SK-N-DZ (cell line): ENCODE results near the gene RNF126.

Source experiments
- DNase-seq: peaks from one replicate; pipeline ENCODE4 v3.0.0-alpha.2; 2015; ENCODE audit warnings: low spot score

The RNF126 gene

DNA sequence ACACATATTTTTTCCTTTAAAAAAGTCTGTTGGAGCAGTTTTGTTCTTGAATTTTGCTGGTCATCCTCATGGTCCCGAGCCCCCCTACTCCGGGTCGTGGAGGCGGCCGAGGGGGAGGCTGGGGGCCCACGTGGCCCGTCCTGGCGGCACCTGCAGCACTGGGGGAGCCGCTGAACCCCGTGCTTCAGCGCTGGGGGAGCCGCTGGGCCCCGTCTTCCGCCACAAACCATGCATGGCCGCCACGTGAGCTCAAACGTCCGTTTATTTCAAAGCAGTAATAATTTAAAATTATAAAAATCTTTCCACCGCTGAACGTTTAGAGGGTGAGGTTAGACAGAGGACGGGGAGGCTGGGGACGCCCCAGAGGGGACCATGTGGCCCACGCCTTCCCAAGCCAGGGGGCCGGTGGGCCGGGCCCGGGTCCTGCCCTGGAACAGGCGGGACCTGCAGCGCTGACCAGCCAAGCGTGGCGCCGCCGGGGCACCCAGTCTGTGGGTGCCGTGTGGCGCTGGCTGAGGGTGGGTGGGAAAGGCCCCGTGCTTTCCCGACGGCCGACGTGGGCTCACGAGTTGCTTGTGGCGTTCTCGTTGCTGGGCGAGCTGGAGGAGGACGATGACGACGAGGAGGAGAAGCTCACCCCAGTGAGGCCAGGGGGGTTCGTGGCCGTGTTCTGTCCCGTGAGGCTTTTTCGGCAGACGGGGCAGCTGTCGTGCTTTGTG lies 15.3 kb downstream of the RNF126 start:
- DNase-seq = no peak

DNA sequence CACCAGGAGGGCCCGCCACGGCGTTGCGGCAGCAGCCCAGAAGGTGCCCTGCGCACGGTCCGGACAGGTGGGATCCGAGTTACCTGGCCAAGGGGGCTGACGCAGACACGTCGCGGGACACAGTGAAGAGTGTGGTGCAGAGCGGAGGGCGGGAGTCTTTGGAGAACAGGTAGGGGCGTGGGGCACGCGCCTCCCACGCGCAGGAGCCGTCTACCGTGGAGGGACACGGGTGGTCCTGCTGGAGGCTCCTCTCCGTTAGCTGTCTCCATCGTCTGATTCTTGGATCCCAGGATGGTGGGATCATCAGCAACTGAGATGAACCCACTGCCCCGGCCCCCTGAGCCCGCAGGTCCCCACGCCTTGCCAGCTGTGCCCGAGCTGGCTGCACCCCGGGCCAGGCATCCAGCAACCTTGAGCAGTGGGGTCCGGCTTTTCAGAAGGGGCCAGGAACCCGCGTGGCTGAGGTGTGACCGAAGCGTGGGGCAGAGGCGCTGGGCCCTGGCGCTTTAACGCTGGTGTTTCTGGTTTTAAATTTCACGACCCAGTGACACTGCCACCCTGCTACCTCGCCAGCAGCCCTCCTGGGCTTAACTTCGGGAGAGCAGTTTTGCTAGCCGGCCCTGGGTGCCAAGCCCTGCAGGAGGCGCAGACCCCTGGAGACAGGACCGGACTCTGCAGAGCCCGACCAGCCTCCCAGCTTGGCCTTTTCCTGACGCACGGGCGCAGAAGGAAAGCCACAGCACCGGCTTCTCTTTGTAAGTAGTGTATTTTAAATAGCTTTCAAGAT lies 16.0 kb downstream of the RNF126 start:
- no peak for DNase-seq

DNA sequence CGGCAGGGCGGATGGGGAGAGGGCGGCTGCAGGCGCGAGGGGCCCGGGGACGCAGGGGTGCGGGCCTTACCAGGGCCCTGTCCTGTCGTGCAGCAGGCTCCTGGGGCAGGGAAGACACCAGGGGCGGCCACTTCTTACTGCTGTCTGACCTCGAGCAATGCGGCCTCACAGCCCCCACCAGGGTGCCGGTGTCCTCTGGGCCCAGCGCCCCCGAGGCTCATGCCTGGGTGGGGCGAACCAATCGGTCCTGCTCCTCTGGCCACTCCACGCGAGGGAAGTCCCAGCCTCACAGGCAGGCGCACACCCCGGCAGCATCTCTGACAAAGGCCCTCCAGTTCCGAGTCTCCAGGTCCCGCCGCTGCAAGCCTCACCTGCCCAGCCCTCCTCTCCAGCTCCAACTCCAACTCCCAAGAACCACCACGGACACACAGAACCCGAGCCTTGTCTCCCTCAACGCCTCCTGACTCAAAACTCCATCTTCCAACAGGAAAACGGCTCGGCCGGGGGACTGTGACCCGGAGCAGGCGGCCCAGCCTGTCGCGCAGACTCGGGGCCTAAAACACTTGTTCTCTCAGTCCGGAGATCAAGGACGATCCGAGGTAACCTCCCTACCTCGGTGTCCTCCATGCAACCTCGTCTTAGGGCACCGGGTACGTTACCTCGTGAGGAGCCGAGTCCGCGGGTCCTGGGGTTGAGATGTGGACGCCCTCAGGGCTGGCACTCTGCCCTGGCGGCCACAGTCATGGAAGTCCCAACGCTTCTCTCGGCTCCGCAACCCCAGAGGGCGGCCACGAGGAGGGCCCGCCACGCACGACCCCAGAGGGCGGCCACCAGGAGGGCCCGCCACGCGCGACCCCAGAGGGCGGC lies 16.9 kb downstream of the RNF126 start:
- DNase-seq = no peak

- no peak for DNase-seq
Measured at GRCh38 chr19:644789-645188, 18.2 kb downstream of the RNF126 start.

DNA sequence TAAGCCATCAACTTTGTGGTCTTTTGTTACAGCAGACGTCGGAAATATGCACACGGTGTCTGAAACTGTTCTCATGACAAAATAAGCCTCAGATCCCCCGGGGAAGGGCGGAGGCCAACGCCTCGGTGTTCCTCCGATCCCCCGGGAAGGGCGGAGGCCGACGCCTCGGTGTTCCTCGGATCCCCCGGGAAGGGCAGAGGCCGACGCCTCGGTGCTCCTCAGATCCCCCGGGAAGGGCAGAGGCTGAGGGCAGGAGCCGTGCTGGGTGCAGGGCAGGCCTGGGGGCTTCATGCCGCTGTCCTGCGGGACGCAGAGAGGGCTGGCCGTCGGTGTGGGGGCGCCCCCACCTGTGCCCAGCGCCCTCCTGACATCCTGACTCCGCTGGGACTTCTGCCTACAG lies 18.7 kb downstream of the RNF126 start:
- DNase-seq = no peak

- no peak for DNase-seq
Measured at GRCh38 chr19:643736-644135, 19.3 kb downstream of the RNF126 start.

DNA sequence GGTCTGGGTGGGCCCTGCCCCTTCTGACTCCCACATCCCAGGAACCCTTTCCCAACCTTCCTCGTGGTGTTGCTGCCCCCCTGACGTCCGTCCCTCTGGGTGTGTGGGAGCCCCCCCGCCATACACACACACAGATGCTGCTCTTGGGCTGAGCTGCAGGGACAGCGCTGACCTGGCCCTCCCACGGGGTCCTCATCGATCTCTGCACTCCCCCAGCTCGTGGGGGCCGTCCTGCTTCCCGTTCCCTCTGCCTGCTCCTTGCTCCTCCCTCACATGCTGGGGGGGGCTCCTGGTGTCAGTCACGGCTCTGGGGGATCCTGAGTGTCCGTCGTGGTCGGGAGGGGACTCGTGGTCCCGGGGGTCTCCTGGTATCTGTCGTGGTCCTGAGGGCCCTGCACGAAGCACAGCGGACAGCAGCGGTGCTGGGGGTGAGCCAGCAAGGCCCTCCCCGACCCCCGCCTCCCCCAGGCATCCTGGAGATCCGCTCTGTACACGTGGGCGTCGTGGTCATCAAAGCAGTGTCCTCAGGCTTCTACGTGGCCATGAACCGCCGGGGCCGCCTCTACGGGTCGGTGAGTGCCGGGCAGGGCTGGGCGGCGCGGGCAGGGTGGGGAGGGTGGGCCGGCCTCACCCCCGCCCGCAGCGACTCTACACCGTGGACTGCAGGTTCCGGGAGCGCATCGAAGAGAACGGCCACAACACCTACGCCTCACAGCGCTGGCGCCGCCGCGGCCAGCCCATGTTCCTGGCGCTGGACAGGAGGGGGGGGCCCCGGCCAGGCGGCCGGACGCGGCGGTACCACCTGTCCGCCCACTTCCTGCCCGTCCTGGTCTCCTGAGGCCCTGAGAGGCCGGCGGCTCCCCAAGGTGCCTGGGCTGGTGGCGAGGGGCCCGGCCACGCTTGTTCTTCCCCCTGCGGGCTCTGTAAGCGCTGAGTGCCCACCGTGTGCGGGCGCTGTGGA lies 20.0 kb downstream of the RNF126 start:
- no peak for DNase-seq

DNA sequence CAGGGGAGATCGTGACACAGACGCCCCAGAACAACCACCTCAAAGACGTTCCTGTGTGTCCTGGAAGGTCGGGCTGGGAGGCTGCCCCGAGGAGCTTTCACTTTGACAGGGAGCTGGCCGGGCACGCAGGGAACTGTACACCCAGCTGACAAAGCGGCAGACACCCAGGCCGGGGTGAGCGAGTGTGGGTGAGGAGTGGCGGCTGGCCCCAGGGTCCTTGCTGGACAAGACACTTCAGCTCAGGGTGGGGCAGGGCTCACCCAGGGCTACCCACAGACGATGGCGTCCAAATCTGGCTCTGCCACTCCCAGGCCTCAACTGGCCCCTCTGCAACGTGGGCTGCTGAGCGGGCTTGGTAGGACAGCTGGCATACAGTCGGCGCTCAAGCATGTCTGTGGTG lies 21.3 kb downstream of the RNF126 start:
- DNase-seq = no peak

DNA sequence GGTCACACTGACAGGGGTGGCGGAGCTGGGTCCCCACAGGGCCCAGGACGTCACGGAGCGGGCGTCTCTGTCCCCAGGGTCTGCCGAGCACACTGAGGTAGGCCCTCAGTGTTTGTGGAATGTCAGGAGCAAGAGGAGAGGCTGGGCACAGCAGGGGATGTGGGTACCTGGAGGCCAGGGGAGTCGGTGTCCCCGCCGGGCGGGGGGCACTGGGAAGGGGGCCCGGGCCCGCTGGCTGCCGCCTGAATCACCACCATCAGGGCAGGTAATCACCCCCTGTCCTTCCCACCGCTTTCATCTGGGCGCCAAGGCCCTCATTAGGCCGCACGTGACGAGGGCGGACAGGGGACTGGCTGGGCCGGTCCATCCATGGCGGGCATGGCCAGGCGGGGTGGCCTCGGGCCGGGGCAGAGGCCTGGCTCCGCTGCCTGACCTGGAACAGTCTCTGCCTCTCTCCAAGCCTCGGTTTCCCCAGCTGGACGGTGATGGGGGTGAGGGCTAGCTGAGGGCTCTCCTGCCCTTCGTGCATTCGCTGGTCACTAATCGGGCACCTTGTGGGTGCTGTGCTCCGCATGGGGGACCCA lies 22.3 kb downstream of the RNF126 start:
- DNase-seq = no peak

- DNase-seq = no peak
Measured at GRCh38 chr19:640161-640558, 22.9 kb downstream of the RNF126 start.

- peak; percentile 73 for DNase-seq
Measured at GRCh38 chr19:639253-640160, 23.5 kb downstream of the RNF126 start, which contains the start of gene FGF22. FGF22 (plus strand) TSS chr19:639879; CDS start chr19:639926, 47 bp downstream.

DNA sequence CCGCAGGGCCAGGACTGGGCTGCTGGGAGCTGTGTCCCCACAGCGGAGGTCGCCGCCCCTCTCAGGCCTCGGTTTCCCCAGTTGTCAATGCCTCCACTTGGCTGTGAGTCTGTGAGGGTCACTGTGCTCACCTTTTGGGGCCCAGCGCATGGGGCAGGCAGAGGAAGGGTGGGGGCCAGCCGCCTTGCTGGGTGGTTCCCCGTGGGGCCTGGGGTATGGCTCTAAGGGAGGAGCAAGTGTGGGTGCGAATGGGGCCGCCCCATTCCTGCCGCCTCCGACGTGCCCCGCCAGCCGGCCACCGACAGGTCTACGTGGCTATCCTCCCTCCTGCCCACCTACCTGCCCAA lies 24.1 kb downstream of the RNF126 start:
- DNase-seq = no peak

DNA sequence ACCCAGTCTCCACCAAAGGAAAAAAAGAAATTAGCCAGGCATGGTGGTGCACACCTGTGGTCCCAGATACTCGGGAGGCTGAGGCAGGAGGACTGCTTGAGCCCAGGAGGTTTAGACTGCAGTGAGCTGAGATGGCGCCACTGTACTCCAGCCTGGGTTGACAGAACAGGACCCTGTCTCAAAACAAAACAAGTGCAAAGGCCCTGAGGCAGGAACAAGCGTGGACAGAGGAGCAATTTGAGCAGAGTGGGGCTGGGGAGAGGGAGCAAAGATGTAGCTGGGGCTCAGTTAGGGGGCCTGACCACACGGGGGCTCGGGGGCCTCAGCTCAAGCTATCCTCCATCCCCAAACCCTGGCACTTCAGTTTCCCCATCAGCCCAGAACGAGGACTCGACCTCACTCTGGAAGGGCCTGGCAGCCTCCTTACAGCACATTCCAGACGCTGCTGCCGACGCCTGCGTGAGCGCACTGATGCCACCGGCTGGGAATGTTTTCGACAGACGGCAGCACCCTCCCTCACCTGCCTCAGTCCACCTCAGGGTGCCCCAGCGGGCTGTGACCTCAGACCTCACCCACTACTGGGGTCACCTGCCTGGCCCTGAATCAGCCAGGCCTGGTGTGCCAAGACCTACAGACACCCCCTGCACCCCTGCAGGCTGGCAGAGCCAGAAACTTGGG lies 27.9 kb downstream of the RNF126 start:
- no peak for DNase-seq

DNA sequence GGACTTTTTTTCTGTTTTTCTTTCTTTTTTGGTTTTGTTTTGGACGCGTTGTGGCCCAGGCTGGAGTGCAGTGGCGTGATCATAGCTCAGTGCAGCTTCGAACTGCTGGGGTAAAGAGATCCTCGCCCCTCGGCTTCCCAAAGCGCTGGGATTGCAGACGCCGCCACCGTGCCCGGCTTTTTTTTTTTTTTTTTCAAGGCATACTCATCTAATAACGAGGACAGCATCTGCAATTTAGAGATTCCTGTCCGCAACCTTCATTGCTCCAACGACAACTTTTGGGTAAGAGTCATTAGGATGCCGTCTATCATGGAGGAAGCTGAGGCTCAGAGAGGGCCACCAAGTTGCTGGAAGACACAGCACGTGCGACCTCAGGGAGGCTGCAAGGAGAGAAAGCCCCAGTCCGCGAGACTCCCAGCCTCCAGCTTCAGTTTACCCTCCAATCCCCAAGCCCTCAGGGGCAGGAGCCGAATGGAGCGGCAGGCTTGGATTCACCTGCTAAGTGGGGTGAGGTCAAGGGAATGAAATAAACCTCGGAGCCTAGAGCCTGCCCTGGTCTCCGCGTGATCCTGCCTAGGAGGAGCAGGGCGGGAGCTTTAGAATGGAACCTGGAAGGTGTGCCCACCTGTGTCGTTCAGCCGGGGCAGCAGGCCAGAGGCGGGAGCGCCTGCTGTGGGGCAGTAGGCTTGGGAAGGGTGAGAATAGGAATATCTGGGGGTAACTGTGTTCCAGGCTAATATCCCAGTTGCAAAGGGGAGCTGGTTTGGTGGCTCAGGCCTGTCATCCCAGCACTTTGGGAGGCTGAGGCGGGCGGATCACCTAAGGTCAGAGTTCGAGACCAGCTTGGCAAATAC lies 29.0 kb downstream of the RNF126 start:
- DNase-seq = no peak

DNA sequence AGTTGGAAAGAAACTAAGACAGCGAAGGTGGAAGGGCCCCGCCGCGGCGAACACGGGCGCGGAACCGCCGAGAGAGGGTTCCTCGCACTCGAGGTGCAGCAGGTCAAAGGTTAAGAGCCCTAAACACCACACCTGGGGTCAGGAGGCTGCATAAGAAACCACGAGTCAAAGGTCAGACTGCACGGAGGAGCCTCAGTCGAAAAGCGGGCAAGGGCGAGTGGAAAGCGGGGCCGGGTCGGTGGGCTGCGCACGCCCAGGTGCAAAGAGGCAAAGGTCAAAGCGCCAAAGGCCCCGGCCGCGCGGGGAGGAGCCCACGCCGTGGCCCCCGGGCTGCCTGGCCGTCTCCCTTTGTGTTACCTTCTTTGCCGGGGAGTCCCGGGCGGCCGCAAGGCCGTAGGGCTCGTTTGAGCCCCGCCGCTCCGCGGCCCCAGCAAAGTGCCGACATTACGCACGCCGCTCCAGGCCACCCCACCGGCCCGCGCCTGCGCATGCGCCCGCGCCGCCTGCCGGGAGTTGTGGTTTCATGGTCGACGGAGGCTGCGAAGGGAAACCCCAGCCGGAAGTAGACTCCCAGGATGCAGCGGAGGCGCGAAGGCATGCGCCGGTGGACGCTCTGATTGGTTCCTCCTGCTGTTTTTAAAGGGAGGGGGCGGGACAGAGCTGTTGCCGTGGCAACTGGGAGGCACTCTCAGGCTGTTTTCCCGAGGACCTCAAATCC lies 29.8 kb downstream of the RNF126 start, which contains the start of gene POLRMT:
POLRMT (minus strand) TSS at position 470 of the 718 bp plus-strand sequence; CDS start at position 445, 25 bp downstream.
- peak; percentile 98 for DNase-seq

GRCh38 chr19:632579-633067 lies 30.4 kb downstream of the RNF126 start:
- peak; percentile 48 for DNase-seq
